ENCODE data around the gene CCDC74A. TPM values are rescaled to one million over a fixed set of nuclear protein-coding genes. Genes with fewer than 3 reads are reported as not detected.
"Not testable (repeated sequence)": the region's sequence is repeated elsewhere in the genome, so short reads cannot be mapped to it uniquely, and the experiment has no call there.

Gene CCDC74A
- total RNA-seq, 1 donor from 2014 or later: 1.1 TPM

DNA sequence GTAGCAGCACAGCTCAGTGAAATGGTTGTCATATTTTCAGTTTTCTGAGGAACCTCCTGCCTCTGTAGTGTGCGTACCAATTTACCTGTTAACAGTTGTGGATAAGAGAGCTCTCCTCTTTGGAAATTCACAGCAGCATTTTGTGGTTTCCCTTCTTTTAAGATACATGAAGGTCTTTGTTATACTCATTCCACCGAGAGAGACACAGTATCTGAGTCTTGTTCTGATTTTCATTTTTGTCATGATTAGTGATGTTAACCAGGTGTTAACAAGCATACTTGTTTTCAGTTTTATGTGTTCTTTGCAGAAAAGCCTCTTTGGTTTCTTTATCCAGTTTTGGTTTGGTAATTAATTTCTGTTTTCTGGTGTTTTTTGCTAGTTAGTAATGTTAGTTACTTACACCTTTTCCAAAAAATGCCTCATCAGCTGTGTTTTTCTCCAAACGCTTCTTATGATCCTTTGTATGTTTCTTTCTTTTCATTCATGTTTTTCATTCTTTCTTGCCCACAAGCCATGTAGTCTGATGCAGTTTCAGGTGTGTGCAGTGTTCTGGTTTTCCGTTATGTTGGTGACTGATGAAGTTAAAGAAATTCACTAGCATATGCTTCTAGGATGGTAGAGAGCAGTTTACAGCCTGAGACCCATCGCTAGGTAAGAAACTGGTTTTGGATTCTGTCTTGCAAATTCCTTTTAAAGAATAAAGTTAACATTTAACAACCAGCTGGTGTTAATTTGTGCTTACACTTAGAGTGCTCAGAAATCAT is 30.1 kb downstream of the CCDC74A start:
- CTCF ChIA-PET: no interaction called here
- POLR2A ChIA-PET: no interaction called here
- no peak overlapping the region for H3K27ac Mint-ChIP-seq
- no peak for TF ChIP-seq CTCF (IDR thresholded peaks at IDR 0.05)
- no peaks in the 10 kb centered on the region for H3K4me1 Mint-ChIP-seq
- peaks cover 29% of the 10 kb centered on the region for H3K27me3 Mint-ChIP-seq
- no peaks in the 10 kb centered on the region for H3K36me3 Mint-ChIP-seq (ENCODE audit: low read depth)
- H3K9me3 Mint-ChIP-seq: no peaks in the 10 kb centered on the region
- ATAC-seq (ENCODE audit: low read depth) (no peak), DNase-seq (no peak)
- H3K4me3 Mint-ChIP-seq: no peak overlapping the region
- intact Hi-C loops (cut with micrococcal nuclease): no loop called here

DNA sequence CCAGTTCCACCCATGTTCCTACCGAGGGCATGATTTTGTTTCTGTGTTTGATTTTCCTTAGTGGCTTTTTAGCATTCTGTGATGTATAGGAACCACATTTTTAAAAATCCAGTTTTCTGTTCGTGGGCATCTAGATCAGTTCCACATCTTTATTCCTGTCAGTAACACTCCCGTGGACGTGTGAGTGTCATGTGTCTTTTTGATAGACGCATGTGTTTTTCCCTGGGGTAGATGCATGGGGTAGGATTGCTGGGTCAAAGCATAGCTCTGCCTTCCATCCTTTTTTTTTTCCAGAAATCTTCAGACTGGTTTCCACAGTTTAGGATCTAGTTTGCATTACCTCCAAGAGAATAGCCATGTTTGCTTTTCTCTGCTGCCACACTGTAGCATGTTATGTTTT is 38.7 kb downstream of the CCDC74A start:
- Mint-ChIP-seq H3K27me3 (peaks cover 20% of the 10 kb centered on the region), H3K4me3 (no peak overlapping the region), H3K9me3 (no peaks in the 10 kb centered on the region), H3K4me1 (no peaks in the 10 kb centered on the region), H3K36me3 (ENCODE audit: low read depth) (no peaks in the 10 kb centered on the region), H3K27ac (no peak overlapping the region)
- ChIA-PET POLR2A (no interaction called here), CTCF (no interaction called here)
- TF ChIP-seq CTCF (IDR thresholded peaks at IDR 0.05): no peak
- intact Hi-C loops (cut with micrococcal nuclease): no loop called here
- ATAC-seq (ENCODE audit: low read depth) (no peak), DNase-seq (no peak)

- Mint-ChIP-seq H3K4me1 (no peaks in the 10 kb centered on the region), H3K4me3 (no peak overlapping the region), H3K36me3 (ENCODE audit: low read depth) (no peaks in the 10 kb centered on the region), H3K9me3 (no peaks in the 10 kb centered on the region), H3K27me3 (peaks cover 20% of the 10 kb centered on the region), H3K27ac (no peak overlapping the region)
- TF ChIP-seq CTCF (IDR thresholded peaks at IDR 0.05): no peak
- intact Hi-C loops (cut with micrococcal nuclease): no loop called here
- CTCF ChIA-PET: no interaction called here
- ATAC-seq (ENCODE audit: low read depth) (no peak), DNase-seq (no peak)
- POLR2A ChIA-PET: no interaction called here
Observed at GRCh38 chr2:131567891-131568290, 40.2 kb downstream of the CCDC74A start.

DNA sequence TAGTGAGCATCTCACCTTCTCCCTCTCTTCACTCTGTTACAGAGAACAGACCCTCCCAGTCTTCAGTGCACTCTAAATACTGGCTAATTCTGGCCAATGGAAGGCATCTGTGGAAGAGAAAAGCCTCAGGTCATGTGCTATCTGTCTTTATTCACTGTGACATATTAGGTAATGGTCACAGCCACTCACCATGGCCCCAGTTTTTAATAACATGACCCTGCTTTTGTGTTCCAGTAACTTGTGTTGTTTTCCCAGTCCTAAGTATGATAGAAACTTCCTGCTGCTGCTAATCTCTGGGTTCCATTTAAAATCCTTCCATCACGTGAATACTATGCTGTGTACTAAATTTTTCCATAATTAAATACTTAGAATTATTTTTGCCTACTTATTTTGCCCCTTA is 40.7 kb downstream of the CCDC74A start:
- H3K9me3 Mint-ChIP-seq; H3K4me1 Mint-ChIP-seq; H3K27ac Mint-ChIP-seq; CTCF ChIA-PET; H3K36me3 Mint-ChIP-seq (ENCODE audit: low read depth); intact Hi-C loops (cut with micrococcal nuclease); H3K4me3 Mint-ChIP-seq; ATAC-seq (ENCODE audit: low read depth); DNase-seq; POLR2A ChIA-PET: not testable (repeated sequence)
- peaks cover 22% of the 10 kb centered on the region for H3K27me3 Mint-ChIP-seq

GRCh38 chr2:131572175-131572574 is 44.5 kb downstream of the CCDC74A start:
- ATAC-seq (ENCODE audit: low read depth) (no peak), DNase-seq (no peak)
- POLR2A ChIA-PET: no interaction called here
- no peak overlapping the region for H3K27ac Mint-ChIP-seq
- H3K27me3 Mint-ChIP-seq: peaks cover 15% of the 10 kb centered on the region
- H3K9me3 Mint-ChIP-seq: no peaks in the 10 kb centered on the region
- H3K4me3 Mint-ChIP-seq: no peak overlapping the region
- CTCF ChIA-PET: no interaction called here
- no peak for TF ChIP-seq CTCF (IDR thresholded peaks at IDR 0.05)
- no peaks in the 10 kb centered on the region for H3K36me3 Mint-ChIP-seq (ENCODE audit: low read depth)
- intact Hi-C loops (cut with micrococcal nuclease): no loop called here
- no peaks in the 10 kb centered on the region for H3K4me1 Mint-ChIP-seq

DNA sequence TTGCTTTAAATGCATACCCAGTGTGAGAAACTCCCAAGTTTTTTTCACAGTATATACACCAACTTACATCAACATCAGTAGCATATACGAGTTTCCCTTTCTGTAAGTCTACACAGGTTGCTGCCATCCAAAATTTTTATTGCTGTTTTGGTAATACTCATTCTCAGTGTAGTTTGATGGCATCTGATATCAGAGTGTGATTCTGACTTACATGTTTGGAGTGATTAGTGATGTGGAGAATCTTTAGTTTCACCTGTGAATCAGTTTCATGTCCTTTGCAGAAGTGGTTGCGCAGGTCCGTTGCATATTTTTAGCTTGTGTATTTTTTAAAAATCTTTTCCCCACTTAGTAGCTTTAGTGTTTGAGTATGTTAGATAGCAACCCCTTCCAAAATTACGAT is 50.1 kb downstream of the CCDC74A start:
- H3K9me3 Mint-ChIP-seq: no peaks in the 10 kb centered on the region
- TF ChIP-seq CTCF (IDR thresholded peaks at IDR 0.05): no peak
- intact Hi-C loops (cut with micrococcal nuclease): no loop called here
- ChIA-PET POLR2A (no interaction called here), CTCF (no interaction called here)
- H3K4me1 Mint-ChIP-seq: peaks cover 8% of the 10 kb centered on the region
- H3K36me3 Mint-ChIP-seq (ENCODE audit: low read depth): no peaks in the 10 kb centered on the region
- DNase-seq (no peak), ATAC-seq (ENCODE audit: low read depth) (no peak)
- H3K27me3 Mint-ChIP-seq: peaks cover 35% of the 10 kb centered on the region
- H3K4me3 Mint-ChIP-seq: peak overlapping the region; percentile 15
- no peak overlapping the region for H3K27ac Mint-ChIP-seq
